ENCODE results near the gene SRGAP3.

The SRGAP3 gene

DNA sequence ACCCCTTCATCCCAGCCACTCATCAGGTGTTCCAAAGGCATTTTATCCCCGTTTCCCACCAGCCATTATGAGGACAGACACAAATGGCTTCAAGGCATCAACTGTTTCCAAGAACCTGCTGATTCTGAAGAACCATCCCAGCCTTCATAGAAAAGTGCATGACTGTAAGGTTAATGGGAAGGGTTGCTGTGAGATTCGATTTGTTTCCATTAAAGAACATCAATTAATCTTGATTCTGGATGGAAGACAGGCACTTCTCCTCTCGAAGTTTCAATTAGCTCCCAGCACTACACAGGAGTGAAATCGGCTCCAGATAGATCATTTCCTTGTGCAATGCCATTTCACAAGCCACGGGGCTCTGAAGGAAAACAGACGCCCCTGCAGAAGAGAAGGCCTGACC lies 25.8 kb downstream of the SRGAP3 start:
- no peak for DNase-seq

DNA sequence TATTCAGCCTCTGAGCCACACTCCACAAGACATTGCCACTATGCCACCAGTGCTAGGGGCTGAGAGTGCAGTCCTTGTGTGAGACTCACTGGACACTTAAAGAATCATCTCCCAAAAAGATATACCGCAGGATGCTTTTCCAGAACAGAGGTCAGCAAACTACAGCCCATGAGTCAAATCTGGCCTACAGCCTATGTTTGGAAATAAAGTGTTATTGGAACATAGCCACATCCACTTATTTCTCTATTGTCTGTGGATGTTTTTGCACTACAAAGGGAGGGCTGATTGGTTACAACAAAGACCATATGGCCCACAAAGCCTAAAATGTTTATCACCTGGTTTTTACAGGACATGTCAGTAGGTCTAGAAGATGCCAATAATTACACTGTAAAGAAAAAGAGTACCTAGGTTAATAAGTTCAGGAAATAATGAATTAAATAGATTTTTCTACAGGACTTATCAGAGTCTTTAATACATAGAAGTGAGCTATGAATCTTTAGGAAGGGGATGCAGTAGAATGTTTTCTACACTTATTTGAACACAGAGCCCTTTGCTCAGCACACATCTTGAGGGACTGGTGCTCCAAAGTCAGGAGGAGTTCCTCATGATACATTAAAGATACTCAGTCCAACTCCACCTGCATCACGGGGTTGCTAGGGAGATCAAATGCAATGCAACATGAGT lies 26.3 kb downstream of the SRGAP3 start:
- no peak for DNase-seq

DNA sequence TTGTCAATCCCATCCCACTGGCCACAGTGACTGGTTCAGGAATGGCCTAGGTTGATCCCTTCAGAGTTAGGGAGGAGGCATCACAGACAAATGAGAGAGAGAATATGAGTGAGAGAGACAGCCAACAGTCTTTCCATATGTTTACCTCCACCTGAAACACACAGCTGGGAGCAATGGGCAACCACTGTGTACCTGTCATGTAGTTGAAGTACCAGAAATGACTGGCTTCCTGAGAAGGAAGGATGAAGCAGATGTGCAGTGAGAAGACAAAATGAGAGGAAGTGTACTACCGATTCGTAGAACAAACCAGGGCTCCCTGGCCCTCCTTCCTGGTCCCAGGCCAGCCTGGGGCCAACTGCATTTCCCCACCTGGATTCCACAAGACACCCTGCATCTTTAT lies 27.4 kb downstream of the SRGAP3 start:
- no peak for DNase-seq

DNA sequence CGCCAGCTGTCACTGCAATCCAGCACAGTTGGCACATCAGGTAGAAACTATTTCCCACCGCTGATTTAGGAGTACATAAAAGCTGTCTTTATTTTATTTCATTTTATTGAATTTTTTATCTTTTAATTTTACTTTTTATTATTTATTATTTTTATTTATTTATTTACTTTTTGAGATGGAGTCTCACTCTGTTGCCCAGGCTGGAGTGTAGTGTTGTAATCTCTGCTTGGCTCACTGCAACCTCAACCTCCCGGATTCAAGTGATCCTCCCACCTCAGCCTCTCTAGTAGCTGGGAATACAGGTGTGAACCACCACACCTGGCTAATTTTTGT lies 31.0 kb downstream of the SRGAP3 start:
- DNase-seq = no peak

DNA sequence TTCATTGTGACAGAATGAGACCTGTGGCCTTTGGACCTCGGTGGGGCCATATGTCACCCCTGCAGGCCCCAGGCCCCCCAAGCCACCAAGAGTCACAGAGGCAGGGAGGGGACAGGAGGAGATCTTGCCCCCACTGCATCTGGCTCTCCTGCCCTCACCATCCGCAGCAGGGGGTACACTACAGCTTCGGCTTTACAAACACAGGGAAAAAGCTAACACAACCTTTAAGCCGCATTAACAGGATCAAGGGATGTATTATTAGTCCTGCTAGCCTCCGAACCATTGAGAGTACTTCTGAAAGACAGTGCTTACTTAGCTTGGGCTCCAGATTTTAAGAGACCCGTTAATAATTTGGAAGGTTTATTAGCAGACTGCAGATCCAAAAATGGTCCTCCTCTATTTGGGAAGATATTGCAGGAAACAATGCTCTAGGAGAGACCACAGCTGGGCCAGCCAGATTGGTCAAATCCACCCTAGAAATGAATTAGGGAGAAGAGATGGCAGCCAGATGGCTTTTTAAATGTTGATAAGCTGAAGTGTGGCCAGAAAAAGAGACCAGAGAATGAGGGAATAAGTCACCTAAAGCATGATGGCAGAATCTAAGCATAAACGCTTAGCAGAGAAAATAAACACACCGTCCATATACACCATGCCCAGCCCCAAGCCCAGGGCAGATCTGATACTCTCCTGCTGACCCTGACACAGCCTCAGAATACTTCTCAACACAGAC lies 31.5 kb downstream of the SRGAP3 start:
- no peak for DNase-seq

DNA sequence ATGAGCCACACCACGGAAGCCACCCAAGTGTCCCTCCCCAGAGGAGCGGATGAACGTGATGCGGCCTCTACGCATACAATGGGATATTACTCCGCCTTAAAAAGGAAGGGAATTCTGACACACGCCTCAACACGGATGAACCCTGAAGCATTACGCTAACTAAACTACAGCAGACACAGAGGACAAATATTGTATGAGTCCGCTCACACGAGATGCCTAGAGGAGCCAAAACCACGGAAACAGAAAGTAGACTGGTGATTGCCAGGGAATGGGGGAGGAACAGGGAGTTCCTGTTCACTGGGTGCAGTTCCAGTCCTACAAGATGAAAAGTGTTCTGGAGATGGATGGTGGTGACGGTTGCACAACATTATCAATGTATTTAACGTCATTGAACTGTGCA lies 32.7 kb downstream of the SRGAP3 start:
- no peak for DNase-seq

DNA sequence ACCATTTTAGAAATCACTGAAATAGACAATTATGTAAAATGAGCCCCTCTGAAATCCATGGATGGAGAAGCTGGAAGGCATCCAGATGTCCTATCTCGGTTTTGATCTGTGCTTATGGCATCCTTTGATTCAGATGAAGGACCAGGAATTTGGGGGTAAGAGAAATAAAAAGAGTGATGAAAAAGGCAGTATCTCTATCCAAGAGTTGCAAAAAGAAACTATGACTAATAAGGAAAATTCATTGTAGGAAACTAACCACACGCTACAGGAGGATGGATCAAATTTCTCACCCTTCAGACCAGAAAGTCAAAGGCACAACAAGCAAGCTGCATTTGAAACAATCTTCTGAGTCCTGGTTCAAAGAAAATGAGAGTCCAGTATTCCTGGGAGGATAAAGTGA lies 34.8 kb downstream of the SRGAP3 start:
- no peak for DNase-seq

DNA sequence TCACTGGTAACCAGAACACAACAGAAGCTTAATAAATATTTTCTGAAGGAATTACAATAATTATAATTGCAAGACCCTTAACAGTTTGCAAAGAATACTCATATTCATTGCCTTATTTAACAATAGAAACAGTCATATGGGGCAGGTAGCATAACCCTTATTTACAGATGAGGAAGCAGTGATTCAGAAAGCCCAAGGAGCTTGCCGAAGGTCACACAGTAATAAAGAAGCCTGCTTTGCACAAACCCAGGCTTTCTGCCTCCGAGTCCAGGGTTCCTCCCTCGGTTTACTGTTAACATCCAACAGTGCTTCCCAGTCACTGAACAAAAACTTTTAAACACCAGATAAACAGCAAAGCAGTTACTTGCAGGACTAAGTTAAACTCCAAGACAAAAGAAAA lies 35.3 kb downstream of the SRGAP3 start:
- DNase-seq = no peak

DNA sequence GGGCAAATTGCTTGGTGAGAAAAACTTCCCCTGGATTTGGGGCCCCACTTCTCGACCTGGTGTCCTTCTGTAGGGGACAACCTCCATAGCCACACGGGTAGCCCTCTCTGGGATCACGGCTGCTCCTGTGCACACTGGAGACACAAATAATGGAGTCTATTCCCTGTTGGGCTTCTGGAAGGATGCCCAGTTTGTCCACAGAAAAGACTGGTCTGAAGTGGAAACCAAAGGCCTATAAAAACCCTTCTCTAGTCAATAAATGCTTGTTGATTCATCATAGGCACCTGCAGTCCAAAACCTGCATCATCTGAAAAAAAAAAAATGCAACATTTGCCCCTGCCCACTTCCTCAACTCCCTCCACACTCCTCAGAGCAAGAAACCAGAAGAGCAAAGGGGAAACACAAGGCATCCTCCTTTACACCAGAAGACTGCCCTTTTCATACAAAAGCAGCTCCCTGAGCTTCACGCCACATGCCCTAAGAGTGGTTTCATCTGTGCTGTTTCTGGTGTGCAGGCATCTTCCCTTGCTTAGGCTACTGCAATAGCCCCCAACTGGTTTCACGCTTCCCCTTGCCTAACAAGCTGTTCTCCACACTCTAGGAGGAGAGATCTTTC lies 36.3 kb downstream of the SRGAP3 start:
- no peak for DNase-seq

DNA sequence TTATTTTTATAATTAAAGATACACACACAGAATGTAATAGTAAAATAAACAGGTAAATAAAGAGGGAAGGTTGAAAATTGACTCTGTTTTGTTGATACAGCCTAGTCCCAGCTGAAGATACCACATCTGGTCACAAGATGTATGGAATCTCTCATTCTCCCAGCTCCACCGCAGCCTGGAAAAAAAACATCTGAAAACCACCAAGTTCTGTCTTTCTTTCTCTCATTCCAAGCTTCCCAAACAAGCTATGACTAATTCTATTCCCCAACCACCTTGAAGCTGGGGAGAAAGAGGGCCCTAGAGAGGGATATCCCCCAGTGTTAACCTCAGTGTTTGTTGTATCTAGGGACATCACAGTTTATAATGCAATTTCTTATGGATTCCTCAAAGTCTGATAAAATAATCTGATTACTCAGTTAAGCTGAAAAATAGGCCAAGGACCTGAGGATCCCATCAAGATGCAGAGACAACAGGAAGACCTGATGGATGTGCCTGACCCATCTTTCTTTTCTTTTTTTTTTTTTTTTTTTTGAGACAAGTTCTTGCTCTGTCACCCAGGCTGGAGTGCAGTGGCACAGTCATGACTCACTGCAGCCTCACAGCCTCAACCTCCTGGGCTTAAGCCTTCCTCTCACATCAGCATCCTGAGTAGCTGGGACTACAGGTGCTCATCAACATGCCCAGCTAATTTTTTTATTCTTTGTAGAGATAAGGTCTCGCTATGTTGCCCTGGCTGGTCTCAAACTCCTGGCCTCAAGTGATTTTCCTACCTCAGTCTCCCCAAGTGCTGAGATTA lies 38.1 kb downstream of the SRGAP3 start:
- DNase-seq = no peak

DNA sequence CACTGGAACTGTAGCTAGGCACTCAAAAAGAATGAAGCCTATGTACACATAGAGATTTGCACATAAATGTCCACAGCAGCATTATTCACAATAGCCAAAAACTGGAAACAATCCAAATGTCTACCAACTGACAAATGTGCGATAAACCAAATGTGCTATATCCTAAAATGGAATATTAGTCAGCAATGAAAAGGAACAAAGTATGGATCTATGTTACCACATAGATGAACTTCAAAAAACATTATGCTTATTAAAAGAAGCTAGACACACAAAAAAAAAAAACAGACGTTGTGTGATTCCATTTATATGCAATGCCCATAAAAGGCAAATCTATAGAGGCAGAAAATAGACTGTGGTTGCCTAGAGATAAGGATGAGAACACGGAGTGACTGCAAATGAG lies 39.7 kb downstream of the SRGAP3 start:
- DNase-seq = no peak

DNA sequence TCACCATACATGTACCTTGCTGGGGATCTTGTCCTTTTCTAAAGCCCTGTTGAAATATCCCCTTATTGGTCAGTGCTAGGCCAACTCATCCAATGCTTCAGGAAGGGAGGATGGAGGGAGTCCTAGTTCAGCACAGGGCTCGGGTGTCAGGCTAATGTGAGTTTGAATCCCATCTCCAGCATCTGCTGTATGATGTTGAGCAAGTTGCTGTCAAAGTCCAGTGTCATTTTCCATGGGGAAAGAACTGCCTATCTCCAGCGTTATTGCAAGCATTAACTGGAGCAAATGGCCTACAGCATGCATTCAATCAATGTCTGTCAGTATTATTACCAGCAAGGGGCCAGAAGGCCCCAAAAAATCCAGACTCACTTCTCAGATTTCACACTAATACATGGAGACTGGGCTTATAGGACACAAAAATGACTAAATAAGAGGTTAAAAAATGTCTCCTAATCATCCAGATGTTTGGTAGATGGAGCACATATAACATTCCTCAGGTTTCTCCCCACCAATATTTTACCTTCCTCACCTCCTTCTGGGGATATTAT lies 40.8 kb downstream of the SRGAP3 start:
- DNase-seq = no peak

DNA sequence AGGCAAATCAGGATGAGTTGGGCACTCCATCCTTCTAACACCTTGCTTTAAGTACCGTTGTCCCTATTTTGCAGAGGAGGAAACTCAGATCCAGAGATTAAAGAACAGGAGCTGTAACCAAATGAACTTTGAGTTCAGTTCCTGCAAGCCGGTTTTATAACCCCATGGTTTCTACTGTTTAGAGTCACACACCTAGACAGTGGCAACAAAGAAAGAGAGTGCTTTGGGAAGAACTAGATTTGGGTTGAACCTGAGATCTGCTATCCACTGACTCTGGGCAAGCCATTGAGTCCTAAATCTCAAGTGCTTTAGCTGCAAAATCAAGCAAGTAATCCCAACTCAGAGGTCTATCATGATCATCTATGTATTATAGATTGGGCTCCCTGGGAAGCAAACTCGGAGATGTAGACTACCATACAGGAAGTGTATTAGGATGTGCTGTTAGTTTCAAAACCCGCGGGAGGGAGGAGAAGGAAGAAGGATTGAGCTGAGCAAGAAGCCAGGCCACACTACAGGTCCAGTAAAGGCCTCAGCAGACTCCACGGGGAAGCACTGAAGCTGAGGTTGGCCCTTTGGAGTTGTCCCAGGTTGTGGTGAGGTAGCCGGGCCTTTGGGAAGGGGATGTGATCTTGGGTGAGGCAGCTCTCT lies 42.2 kb downstream of the SRGAP3 start:
- no peak for DNase-seq

DNA sequence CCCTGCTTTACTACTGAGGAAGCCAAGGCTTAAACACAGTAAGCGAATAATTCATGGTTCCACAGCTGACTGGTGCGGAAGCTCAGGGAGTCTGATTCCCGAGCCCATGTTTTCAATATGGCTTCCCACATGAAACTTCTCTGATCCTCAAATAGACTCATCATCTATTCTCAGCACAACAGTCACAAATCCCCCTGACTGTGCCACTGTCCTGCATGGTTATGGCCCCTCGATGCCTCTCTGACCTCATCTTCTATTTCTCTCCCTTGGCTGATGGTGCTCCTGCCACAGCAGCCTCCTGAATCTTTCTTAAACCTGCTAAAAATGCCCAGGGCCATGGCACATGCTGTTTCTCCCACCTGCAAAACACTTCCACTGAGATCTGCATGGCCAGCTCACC lies 43.2 kb downstream of the SRGAP3 start:
- DNase-seq = no peak

DNA sequence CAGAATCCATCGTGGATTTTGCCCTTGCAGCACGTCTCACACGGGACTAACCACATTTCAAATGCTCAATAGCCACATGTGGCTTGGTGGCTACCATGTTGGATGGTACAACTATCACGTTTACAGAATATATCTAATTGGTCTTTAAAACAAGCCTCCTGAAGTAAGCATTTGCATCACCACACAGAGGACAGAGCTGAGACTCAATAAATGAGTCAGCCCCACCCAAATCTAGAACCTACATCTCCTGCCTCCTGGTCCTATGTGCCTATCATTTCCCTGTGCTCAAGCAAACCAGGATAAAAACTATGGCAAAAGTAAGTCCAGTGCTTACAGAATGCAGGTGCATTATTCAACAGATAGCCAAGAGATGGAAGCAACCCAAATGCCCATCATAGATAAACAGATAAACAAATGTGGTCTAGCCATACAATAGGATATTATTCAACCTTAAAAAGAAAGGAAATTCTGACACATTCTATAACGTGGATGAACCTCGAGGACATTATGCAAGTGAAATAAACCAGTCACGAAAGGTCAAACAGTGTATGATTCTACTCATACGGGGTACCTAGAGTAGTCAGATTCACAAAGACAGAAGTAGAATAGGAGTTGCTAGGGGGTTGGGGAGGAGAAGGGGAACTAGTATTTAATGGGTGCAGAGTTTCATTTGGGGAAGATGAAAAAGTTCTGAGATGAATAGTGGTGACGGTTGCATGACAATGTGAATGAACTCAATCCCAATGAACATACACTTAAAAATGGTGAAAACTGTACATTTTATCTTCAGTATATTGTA lies 43.9 kb downstream of the SRGAP3 start:
- no peak for DNase-seq

DNA sequence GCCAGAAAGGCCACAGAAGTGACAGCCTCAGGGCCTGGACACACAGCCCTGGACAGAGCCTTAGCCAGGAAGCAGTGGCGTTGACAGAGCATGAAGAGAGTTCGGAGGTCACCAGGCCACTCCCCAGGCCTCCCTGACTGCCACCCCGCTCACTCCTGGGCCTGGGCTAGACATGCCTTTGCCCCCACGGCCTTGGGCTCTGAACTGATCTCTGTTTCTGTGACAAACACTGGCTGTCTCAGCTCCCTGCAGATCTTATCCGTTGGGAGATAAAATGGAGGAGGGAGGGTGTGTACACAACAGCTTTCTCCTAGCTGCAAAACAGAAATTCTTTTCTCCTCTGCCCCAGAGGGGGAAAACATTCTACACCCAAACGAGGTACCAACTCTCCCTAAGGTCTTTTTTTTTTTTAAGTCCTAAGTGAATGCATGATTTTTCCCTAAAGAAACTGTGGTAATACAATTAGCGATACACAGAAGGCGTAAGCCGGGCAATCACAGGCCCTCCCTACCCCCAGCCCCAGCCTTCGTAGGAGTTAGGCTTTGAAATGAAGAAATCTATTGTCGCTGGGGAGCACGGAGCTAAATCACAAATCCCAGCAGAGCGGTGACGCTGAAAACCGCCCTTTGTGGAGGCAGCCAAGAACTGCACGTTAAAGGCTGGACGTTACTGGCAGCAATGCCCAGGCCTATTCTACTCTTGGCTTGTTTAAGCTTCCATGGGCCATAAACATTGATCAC lies 45.0 kb downstream of the SRGAP3 start:
- DNase-seq = no peak

DNA sequence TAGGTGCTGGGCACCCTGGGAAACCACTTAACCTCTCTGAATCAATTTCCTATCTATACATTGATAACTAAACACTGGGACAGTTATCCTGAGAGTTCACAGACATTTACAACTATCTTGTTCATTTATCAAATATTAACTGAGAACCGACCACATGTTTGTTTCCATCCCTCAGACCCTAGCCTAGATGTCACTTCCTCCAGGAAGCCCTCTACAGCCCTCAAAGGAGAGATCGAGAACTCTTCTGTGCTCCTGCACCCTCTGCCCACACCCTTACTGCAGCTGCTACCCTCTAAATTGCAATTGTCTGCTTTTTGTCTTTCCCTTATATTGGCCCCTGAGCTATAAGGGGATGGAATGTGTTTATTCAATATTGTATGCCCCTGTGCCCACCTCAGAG lies 46.1 kb downstream of the SRGAP3 start:
- no peak for DNase-seq

DNA sequence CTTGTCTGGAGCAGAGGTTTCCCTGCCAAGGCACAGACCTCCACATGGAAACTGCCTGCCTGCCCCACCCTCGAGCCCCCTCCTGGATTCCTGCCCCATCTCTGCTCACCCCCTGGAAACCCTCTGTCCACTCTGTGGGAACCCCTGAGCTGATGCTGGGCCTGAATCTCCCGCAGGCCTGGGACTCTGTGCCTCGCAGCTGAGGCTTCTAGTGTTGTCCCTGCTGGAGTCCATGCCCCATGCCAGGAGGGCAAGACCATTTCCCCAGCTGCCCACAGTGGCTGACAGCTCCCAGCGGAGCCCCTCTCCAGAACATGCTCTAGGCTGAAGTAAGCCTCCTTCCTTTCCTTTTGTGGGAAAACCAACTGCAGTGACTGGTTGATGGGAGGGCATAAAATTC lies 46.9 kb downstream of the SRGAP3 start:
- no peak for DNase-seq

DNA sequence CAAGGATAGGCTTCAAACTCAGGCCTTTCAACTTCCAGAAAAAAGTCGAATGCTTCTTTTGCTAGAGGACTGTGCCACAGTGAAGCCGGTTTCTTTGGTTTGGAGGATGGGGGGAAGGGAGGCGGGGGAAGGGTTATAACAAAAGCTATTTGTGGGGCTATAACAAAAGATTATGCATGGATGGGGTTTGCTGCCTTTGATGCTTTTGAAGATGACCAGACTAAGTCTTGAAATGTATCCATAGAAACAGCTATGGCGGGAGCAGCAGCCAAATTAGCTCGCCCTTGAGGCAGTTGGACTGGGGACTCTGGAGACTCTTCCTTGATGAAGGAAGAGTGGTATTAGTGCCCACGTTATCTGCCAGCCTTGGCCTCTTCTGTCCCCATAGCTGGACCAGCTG lies 47.5 kb downstream of the SRGAP3 start:
- no peak for DNase-seq

DNA sequence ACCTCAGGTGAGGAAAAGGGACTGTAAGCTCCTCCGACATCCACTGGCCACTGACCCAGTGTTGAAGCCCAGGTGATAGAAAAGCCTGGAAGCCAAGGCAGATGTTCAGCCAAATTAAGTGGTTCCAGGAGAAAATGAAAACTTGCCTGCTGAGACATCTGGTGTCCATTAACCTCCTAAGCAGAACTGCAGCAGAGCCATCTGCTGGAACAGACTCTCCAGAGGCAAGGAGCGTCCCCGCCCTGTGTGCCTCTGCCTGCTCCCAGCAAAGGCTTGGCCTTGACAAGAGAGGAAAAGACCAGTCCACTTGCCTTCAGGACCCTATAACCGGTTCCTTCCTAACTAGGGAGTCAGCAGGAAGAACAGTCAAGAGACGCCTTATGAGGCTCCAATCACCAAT lies 48.2 kb downstream of the SRGAP3 start:
- DNase-seq = no peak

DNA sequence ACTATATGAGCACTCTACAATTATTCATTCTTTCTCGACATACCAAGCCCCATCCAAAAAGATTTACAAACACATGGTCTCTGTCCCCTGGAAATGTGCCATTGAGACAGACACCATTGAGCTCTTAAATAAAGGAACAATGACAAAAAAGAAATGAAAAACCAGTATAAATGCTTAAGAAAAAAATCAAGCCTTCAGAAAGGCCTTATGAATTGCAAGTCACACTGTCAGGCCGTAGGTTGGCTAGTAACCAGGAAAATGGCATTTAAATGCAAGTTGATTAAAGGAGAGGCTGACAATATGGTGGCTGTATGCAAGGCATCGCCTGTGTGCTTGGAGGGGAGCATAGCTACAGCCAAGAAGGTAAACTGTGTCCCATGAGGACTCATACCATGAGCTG lies 49.7 kb downstream of the SRGAP3 start:
- no peak for DNase-seq
